C4-2B (cell line): ENCODE data around the gene GTF2E1.

ENCODE experiments used
- CTCF ChIP-seq: fragments of 450-650 bp; conservative IDR thresholded peaks from 2 replicates; pipeline ENCODE4 v1.5.1; 2017; ENCODE audit warnings: mild to moderate bottlenecking
- ZFX ChIP-seq: fragments of 450-650 bp; IDR thresholded peaks from 2 replicates; pipeline ENCODE4 v1.6.1; 2017

- TF ChIP-seq CTCF (no peak), ZFX (no peak)
Observed at GRCh38 chr3:120802916-120803315, 60.4 kb downstream of the GTF2E1 start.
